Measurements from ENCODE around the gene PRKCI. TPM values are rescaled to one million over a fixed set of nuclear protein-coding genes. Genes with fewer than 3 reads are reported as not detected.

PRKCI gene
- total RNA-seq, 1 experiment from 2014 or later, result 25.2 TPM

GRCh38 chr3:170200987-170201386 lies 21.2 kb upstream of the PRKCI start:
- intact Hi-C loops (cut with micrococcal nuclease), result no loop called here
- Histone ChIP-seq H3K36me3 (ENCODE audit: control insufficient read depth in 1 of 2, insufficient read depth in 2 of 2, low read length in 2 of 2) (no peaks in the 10 kb centered on the region), H3K9me3 (ENCODE audit: control insufficient read depth in 1 of 2, insufficient read depth in 1 of 2, low read depth in 1 of 2, low read length in 2 of 2) (no peaks in the 10 kb centered on the region), H4K20me1 (ENCODE audit: insufficient read depth) (no peaks in the 10 kb centered on the region), H3K27me3 (ENCODE audit: insufficient read depth, low read length) (no peaks in the 10 kb centered on the region), H3K4me3 (replicated peaks in 1 of 2; ENCODE audit: low read depth in 1 of 2, low read length in 2 of 2) (no peak overlapping the region), H3K9ac (ENCODE audit: low read length) (no peak overlapping the region), H3K4me1 (ENCODE audit: control insufficient read depth in 1 of 2, insufficient read depth in 2 of 2, low read length in 2 of 2) (peaks cover 0 to 7% of the 10 kb centered on the region in 2 experiments; a peak in 2 of 4 replicates), H3K79me2 (ENCODE audit: insufficient read depth, low read length) (no peaks in the 10 kb centered on the region), H3K9me2 (ENCODE audit: insufficient read depth) (no peaks in the 10 kb centered on the region), H2AFZ (ENCODE audit: low read depth, low read length, poor library complexity, severe bottlenecking) (no peak overlapping the region), H3K4me2 (ENCODE audit: low read length) (no peak overlapping the region), H3K27ac (ENCODE audit: low read depth, low read length) (no peak overlapping the region)
- ChIA-PET RAD21 (ENCODE audit: low non-redundant PET in 1 of 2, low total read pairs in 2 of 2, uncharacterized antibody in 2 of 2, unreplicated experiment in 2 of 2) (no interaction called here), POLR2A (no interaction called here), CTCF (interaction anchor here (1.2 kb wide), 1 partner anchor 12 kb away, joined by 4 read pairs; no protein-coding TSS in a partner anchor)
- TF ChIP-seq ELF1 (IDR thresholded peaks at IDR 0.05; ENCODE audit: borderline replicate concordance, low read depth), result no peak
- no peak for TF ChIP-seq SP1 (IDR thresholded peaks at IDR 0.05; ENCODE audit: low read depth)
- no peak for TF ChIP-seq ZNF274 (IDR thresholded peaks at IDR 0.05; ENCODE audit: low read depth, low read length)
- no peak for TF ChIP-seq ATF3 (IDR thresholded peaks at IDR 0.05)
- TF ChIP-seq EZH2 (IDR thresholded peaks at IDR 0.05), result no peak
- TF ChIP-seq ZBTB33 (IDR thresholded peaks at IDR 0.05; ENCODE audit: extremely low read depth, insufficient replicate concordance, low read length), result no peak
- no peak for TF ChIP-seq POLR2AphosphoS5 (IDR thresholded peaks at IDR 0.05; ENCODE audit: low read depth, low read length)
- TF ChIP-seq REST (IDR thresholded peaks at IDR 0.05; ENCODE audit: low read depth), result no peak
- TF ChIP-seq ZFX (IDR thresholded peaks at IDR 0.05), result no peak
- TF ChIP-seq MAX (IDR thresholded peaks at IDR 0.05), result no peak
- BruUV-seq (replicated peaks), result no TSS peak
- DNase-seq (ENCODE audit: low read depth, low spot score), result no peak
- no peak for ATAC-seq

All from HCT116 (cell line).